Embryonic facial prominence (tissue), 1 donor: ENCODE measurements around the gene GAS2L2.
"Not testable (repeated sequence)": the region's sequence is repeated elsewhere in the genome, so short reads cannot be mapped to it uniquely, and the experiment has no call there.

Experiments used
- DNase-seq: peaks from one replicate; pipeline ENCODE4 v3.0.0-alpha.2; 2016; ENCODE audit errors: extremely low spot score

The GAS2L2 gene

DNA sequence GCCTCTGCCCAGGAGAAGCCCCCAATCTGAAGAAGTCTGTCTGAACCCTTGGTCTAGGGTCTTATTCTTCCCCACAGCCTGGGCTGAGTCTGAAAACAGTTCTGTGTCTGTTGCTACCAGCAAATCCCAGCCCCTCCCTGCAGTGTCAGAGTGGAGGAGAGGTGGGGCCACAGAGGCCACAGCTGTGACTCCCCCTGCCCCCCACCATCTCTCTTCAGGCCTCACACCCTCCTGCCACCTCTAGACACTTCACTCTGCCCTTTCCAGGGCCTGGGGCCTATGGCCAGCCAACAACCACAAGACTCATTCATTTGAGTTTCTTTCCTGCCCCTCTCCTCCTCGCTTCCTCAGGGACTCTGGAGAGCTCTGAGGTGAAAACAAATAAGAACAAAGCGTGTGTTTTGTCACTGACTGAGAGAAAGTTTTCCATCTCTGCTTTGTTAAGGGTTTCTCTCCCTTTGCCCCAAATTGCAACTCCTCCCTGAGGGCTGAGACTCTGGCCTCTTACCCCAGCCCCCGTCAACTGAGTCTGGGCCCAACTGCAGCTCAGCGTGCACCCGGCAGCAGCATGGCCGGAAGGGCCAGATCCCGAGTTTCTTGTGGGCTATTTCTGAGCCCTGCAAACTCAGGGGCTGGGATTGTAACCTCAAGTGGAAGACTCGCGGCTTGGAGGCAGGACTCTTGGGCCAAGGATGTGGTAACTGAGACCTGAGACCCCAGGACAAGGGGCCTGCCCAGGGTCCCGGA lies 20.8 kb upstream of the GAS2L2 start:
- DNase-seq: no peak

DNA sequence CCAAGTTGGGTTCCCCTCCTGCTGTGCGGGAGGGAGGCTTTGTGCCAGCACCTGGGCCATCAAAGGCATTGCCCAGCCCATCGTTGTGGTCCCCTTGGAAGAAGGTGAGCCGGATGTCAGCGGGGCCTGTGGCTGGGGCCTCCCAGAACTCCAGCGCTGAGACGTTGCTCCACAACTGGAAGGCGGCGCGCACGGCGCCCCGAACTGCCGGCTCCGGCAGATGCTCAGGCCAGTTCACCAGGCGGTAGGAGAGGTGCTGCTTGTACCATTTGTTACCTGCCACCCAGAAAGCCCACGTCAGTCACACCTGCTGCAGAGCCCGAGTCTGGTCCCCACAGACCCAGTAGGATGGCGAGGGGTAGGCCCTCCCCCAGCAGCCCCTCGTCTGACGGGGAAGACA lies 20.1 kb upstream of the GAS2L2 start:
- DNase-seq: no peak

DNA sequence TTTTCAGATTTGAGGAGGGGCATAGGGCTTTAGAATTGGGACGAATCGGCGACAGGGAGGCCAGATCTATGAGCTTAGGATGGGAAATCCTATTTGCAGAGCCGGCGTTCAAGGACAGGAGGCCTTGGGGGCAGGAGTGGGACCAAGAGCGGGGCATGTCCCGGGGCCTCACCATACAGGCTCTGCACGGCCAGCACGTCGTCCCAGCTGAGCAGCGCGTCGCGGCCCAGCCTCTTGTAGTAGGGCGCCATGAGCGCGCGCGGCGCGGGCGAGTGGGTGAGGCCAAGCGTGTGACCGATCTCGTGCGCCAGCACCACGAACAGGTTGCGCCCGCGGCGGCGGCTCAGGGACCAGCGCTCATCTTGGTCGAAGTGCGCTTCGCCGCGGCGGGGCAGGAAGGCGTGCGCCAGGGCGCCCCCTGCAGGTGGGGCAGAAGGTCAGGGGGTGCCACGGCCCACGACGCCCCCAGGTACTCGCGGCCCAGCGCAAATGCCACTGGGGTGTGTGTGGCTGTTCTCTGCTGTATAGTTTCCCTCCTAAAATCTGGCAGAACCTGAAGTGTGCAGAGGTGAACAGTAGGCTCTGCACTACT lies 17.0 kb upstream of the GAS2L2 start:
- DNase-seq: no peak

DNA sequence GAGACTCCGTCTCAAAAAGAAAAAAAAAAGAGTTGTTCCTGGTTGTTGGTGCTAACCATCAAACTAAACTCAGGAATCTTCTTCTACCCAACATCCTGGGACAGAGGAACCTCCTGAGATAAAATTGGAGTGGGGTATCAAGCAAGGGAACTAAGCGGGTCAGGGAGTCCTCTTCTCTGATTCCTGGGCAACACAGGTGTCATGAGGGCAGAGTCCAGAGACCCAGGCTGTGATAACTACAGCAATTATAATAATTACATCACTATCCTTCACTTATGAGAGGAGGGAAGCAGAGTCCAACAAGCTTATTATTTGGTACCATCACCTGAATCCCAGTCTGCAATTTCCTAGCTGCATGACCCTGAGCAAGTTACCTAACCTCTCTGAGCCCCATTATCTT lies 15.8 kb upstream of the GAS2L2 start:
- DNase-seq: no peak

DNA sequence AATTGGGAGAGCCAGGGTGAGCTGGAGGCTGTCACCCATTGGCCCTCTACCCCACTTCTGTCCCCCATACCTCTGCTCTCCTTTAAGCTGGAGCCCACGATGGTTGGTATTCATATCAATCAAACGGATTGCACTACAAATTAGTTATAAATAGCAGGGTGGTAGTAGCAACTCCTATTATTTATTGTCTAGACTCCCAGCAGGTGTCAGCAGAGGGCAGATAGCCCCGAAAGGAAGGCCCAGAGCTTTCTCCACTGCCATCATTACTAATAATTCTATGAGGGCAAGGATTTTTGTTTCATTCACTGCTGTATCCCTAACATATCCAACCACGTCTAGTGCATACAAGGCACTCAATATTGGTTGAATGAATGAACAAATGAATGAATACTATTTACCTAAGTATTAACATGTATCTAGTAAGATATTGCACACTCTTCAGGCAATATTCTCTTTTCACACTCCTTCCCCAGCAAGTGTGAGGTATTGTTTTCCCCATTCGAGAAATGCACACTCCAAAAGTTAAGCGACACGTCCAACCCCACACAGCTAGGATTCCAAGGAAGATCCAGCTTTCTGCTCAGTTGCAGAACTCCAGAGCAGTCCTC lies 14.0 kb upstream of the GAS2L2 start:
- DNase-seq: no peak

DNA sequence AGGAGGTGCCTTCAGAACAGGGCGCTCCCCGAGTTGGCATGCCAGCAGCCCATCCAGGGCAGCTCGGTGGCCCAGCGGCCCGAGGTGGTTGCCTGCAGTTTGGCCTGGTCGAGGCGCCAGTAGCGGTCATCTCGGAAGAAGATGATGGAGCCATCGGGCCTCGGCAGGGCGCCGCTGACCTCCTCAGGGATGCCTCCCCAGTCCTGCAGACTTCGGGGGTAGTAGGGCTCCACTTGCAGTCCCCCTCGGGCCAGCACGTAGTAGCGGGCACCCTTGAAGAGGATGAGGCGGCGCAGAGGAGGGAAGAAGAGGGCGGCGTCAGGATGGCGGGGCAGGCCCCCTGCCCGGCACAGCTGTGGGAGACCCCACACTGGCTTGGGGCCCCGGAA lies 13.4 kb upstream of the GAS2L2 start:
- DNase-seq: no peak

DNA sequence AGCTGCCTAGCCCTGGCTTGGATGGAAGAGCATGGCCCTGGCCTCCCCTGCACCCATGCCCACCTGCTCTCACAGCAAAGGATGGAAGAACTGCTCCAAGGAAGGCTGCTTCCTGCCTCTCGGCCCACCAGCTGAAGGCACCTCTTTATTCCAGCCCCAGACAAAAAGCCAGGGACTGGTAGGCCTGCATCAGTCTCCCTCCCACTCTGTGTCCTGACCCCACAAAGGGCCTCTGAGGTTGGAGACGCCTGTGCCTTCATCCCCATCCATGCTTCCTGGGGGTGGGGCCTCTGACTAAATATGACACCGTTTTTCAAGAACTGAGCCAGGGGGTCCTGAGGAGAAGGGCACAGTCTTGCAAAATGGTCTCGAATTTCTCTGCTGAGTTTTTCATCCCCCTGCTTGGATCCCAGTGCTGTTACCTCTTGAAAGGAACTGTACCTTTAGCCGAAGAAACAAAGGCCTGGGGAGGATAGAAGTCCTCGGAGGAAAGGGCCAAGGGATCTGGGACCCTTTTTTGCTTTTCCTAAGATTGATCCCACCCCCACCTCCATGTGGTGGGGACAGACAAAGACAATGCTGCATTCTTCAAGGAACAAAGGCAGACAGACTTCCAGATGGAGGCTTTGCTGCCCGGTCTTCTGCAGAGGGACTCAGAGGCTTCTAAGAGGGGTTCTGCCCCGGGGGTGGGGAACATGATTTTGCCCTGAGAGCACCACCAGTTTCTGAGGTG lies 12.9 kb upstream of the GAS2L2 start:
- DNase-seq: no peak

DNA sequence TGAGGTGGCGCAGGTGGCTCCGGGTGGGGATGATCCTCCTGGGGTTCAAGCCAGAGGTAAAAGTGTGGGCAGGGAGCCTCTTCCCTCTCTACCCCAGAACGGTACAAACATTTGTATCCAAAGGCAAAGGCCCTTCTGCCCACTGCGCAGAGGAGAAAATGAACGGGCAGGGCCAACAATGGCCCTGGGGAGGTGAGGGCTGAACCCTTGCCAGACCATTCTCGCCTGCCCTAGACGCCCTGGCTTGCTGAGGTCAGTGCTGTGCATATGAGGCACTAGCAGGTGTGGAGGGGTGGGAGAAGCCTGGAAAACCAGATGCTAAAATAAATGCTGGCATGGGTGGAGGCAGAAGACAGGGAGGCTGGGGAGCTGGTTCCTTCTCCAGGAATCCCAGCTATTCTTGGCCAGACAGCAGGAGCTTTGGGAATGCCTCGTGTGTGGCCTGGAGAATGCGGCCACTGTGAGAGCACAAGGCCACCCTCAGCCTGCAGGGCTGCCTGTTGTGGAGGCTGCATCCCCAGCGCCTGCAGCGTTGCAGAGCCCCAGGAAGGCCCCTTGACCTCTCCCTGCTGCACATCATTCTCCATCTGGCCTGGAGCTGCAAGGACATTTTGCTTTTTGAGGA lies 12.2 kb upstream of the GAS2L2 start:
- no peak for DNase-seq

DNA sequence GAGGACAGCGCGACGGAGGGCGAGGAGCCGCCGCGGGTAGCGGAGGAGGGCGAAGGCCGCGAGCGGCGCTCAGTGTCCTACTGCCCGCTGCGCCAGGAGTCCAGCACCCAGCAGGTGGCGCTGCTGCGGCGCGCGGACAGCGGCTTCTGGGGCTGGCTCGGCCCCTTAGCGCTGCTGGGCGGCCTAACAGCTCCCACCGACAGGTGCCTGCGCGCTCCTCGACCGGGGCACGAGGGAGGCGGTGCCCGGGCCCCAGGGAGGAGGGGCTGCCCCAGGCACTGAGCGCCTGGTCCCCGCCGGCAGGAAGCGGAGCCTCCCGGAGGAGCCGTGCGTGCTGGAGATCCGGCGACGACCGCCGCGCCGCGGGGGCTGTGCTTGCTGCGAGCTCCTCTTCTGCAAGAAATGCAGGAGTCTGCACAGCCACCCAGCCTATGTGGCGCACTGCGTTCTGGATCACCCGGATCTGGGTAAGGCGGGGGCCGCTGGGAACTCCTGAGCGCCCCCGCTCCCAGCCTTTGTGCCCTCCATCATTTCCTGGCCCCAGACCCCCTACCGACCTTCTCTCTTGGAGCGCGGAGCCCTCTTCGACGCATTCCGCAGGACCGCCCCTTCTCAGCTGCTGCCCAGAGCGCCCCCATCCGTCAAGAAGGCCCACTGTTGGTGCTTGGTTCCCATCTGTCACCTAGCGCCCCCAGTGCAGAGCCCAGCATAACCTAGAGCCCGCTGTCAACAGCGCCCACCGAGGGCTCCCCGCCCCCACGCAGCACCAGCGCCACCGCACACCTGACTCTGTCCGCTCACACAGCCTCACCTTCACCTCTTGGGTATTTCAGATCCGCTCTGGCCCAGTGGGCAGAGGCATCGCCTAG lies 11.3 kb upstream of the GAS2L2 start:
- DNase-seq: peak; percentile 37

DNA sequence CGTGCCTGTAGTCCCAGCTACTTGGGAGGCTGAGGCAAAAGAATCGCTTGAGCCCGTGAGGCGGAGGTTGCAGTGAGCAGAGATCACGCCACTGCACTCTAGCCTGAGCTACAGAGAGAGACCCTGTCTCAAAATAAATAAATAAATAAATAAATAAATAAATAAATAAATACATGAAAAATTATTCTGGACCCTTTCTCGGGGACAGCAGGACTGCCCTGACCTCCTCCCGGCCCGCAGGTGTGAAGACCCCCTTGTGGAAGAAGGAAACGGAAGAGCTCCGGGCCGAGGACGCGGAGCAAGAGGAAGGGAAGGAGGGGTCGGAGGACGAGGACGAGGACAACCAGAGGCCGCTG lies 10.7 kb upstream of the GAS2L2 start:
- no peak for DNase-seq

DNA sequence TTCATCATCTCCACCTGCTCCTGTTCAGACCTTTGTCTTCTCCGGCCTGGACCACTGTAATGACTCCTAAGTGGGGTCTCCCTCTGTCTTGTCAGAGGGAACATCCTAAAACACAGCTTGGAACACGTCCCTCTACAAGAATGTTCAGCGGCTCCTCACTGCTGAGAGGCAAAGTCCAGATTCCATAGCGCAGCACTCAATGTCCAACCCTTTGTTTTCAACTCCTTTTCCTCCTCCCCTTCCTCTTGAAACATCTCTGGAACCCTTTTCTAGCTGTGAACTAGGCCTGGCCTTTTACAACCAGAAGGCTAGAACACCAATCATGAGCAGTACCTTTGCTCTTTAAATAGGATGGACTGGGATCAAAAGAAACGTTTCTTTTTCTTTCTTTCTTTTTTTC lies 8.6 kb upstream of the GAS2L2 start:
- DNase-seq: no peak

DNA sequence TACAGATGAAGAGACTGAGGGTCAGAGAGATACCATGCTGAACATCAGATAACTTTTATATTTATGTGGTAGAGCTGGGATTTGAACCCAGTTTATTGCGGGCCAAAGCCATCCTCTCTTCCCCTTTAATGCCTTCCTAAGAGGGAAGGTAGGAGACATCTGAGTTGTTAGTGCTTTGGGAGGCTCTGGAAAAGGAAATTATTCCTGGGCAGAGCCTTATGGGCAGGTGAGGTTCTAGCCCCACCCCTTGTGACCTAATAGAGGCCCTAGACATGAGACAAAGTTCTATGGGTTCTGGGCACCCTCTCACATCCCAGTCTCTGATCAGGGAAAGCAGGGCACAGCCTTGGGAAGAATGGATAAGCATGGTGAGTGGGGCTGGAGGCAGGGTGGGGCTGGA lies 7.5 kb upstream of the GAS2L2 start, which contains the start of gene C17orf50:
C17orf50 (plus strand) TSS at position 301 of the 400 bp plus-strand sequence; CDS start at position 356, 55 bp downstream.
- DNase-seq: no peak

DNA sequence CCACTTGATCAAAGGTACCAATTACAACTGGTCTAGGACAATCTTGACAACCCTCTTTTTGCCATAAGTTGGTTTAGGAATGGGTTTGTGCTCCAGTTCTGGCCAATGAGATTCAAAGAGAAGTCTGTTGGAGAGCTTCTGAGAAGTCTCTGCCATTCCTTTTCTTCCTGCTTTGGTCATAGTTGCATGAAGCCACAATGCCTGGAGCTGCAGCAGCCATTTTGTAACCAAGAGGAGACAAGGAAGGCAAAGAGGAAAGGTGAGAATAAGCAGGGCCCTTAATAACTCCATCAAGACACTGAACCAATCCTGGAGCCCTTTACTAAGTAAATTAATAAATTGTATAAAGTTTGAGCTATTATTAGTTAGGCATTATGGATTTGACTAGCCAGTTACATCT lies 4.2 kb upstream of the GAS2L2 start:
- DNase-seq: no peak

DNA sequence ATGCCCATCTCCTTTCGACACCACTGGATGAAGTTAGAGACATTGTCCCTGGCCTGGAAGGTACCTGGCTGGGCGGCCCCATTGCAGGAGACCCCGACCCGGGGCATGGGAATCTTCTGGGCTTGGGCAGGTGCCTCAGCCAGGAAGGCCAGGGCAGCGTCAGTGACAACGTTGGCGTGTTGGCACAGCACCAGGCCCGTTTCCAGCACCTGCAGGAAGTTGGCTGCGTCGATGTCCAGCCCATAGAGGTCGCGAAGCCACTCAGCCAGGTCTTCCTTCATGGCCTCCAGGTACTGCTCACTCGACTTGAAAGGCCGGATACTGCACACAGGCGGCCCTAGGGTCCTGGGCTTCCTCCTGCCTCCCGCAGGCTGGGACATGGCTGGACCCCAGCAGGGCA lies 568 bp downstream of the GAS2L2 start:
- no peak for DNase-seq

DNA sequence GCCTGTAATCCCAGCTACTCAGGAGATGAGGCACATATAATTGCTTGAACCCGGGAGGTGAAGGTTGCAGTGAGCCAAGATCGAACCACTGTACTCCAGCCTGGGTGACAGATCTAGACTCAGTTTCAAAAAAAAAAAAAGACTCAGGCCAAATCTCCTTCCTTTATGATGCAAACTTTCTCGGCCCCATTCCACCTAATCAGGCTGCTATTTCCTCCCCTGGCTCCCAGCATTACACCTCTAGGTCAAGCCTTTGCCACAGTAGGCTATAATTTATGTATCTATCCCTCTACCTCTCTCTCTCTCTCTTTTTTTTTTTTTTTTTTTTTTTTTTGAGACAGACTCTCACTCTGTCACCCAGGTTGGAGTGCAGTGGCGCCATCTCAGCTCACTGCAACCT lies 1.5 kb downstream of the GAS2L2 start:
- not testable (repeated sequence) for DNase-seq

DNA sequence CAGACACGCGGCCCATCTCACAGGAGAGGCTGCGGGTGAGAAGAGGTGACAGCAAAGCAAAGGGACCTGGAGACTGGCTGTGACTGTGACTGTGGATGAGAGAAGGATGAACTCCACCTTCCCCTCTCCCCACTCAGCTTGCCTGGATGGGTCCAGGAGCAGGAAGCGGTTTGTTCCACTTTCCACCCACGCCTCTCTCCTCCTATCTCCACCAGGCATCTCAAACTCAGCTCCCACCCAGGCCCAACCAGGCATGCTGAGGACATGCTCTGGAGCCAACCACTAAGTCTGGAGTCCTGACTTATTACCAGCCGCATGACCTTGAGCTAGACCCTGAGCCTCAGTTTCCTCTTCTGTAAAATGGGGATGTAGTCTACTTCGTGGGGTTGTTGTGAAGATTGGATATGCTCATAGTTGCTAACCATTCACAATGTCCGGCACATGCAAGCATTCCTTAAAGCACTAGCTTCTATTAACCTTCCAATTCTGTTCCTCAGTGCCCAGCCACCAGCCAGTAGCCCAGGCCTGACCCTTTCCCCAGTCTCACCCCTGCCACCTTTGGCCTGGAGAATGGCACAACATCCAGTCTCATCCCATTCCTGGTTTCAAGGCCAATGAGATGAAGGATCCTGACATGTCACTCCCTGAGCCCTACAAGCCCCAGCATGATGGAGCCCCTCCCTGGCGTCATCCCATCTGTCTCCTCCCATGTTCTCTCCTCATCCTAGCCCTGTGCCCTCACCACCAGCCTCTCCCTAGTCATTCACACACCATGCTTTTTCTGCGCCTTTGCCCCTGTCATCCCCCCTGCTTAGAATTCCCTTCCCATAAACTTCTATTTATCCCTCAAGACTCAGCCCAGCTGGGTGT lies 2.3 kb downstream of the GAS2L2 start:
- DNase-seq: no peak

DNA sequence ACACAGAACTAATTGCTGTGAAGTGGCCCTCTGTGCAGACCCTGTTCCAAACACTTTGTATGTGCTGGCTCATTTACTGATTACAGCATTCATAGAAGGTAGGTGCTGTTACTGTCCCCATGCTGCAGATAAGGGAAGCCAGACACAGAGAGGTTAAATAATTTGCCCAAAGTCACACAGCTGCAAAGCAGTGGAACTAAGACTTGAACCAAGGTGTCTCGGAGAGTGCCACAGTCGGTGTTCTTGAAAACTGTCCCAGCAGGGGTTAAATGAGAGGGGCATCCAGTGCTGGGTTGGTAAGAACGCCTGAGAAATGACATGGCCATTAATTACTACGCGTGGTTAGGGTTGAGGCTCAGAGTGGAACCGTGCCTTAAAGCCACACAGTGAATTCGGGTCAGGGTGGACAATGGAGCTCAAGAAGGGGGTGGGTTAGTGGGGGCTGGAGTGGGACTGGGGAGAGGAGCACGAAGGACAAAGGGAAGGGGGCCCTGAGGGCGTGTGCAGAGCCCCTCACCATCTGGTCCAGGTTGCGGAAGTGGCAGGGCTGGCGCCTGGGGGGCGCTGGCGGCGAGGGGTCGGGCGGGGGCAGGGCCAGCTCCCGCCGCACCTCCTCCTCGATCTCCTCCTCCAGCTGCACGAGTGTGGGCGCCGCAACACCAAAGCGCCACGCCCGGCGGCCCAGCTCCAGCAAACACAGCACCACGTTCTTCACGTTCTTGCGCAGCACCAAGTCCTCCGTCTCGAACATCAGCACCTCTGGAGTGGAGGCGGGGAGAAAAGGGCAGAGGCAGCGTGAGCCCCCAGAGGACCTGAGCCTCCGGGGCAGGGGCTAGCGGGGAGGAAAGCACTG lies 3.3 kb downstream of the GAS2L2 start:
- no peak for DNase-seq

DNA sequence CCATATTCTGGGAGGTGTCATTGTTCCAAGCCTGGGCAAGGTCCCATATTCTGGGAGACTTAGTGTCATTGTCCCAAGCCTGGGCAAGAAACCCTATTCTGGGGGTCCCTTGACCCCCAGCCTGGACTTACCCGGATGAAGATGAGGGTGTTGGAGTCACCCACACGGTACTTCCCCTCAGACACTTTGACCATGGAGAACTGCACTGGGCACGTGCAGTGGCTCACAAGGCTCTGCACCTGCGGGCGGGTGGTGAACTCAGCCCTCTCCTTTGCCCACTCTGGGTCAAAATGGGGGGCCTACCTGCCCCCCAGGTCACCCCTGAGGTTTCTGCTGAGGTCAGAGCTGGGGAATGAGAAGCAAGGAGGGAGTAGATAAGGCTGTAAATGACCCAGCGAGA lies 4.1 kb downstream of the GAS2L2 start:
- DNase-seq: no peak

DNA sequence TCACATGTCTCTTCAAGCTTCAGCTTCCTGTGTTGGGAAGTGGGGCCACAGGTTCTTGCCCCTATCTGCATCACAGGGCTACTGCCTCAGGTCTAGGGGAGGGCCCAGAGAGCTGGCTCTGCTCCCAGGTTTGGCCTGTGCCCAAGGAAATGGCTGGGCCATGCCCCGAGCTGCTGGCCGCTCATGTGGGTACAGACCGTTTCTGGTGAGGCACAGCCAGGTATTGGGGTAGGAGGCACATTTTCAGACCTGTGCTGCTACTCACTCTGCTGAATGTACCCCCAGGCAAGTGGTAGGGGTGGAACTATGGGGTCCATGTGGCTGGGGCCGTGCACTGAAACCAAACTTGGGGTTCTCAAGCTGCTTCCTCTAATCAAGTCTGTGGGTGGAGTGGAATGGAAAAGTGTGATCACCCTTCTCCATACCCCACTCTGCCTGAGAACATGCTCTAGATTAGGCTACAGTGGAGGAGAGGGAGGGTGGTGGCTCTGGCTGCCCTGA lies 4.6 kb downstream of the GAS2L2 start:
- DNase-seq: no peak
